CD4-positive, alpha-beta T cell (primary cell): ENCODE data around the gene GNAQ. TPM values are rescaled to one million over a fixed set of nuclear protein-coding genes. Genes with fewer than 3 reads are reported as not detected.

Source experiments
- ATAC-seq: fragments of 200-7000 bp; cut with Tn5 transposase; one replicate; pipeline ENCODE4 v1.10.0; 2022; ENCODE audit warnings: mild to moderate bottlenecking; ENCODE audit not compliant: poor library complexity
- CTCF ChIA-PET: fragments of 350-600 bp; sonication (Branson Sonifier 250); formaldehyde crosslinking; loops from one replicate; lab custom pipeline; 2021; ENCODE audit warnings: antibody characterized with exemption, inconsistent platforms; lab: Charles Lee
- POLR2A ChIA-PET: fragments of 350-600 bp; sonication (Branson Sonifier 250); formaldehyde crosslinking; loops from one replicate; lab custom pipeline; 2021; ENCODE audit warnings: antibody characterized with exemption, inconsistent platforms; lab: Charles Lee
- DNase-seq, 14 experiments: peaks; one replicate each; pipeline ENCODE4 v3.0.0-alpha.2; 2013 to 2020; ENCODE audit warnings: mixed read lengths in 2 of 14
- H3K27ac ChIP-seq, 2 donors: one replicate each; pipeline versions ENCODE4 v1.5.1 to v1.7.0; 2013; ENCODE audit warnings: low read length in 2 of 2, low read depth in 1 of 2, mild to moderate bottlenecking in 1 of 2
- H3K27me3 ChIP-seq, 2 experiments: 1 replicate in 1 of 2; 2 replicates in 1 of 2; pipeline versions ENCODE4 v1.6.1 to v1.7.0; 2013; ENCODE audit warnings: low read length in 2 of 2, control low read depth in 1 of 2, mild to moderate bottlenecking in 1 of 2, moderate library complexity in 1 of 2; ENCODE audit not compliant: insufficient read depth in 2 of 2, control insufficient read depth in 1 of 2
- H3K36me3 ChIP-seq: one replicate; pipeline ENCODE4 v1.6.1; 2013; ENCODE audit warnings: low read length, control low read depth; ENCODE audit not compliant: insufficient read depth
- H3K4me1 ChIP-seq: one replicate; pipeline ENCODE4 v1.6.1; 2013; ENCODE audit warnings: low read length, control low read depth; ENCODE audit not compliant: insufficient read depth
- H3K4me3 ChIP-seq: one replicate; pipeline ENCODE4 v1.5.1; 2013; ENCODE audit warnings: mild to moderate bottlenecking, low read length, moderate library complexity
- H3K9me3 ChIP-seq, 2 experiments: 1 replicate in 1 of 2; 2 replicates in 1 of 2; pipeline versions ENCODE4 v1.6.1 to v1.7.0; 2013; ENCODE audit warnings: low read length in 2 of 2, mild to moderate bottlenecking in 2 of 2, control low read depth in 1 of 2, moderate library complexity in 1 of 2; ENCODE audit not compliant: control insufficient read depth in 1 of 2, insufficient read depth in 1 of 2
- H3K27ac Mint-ChIP-seq: one replicate; pipeline ENCODE4 v1.8.0; 2020; ENCODE audit warnings: mixed read lengths
- H3K27me3 Mint-ChIP-seq: one replicate; pipeline ENCODE4 v1.8.0; 2021; ENCODE audit warnings: mixed read lengths
- H3K36me3 Mint-ChIP-seq: one replicate; pipeline ENCODE4 v1.8.0; 2021; ENCODE audit warnings: low read depth, mixed read lengths
- H3K4me1 Mint-ChIP-seq: one replicate; pipeline ENCODE4 v1.8.0; 2021; ENCODE audit warnings: low read depth, mixed read lengths
- H3K4me3 Mint-ChIP-seq: one replicate; pipeline ENCODE4 v1.8.0; 2020; ENCODE audit warnings: mild to moderate bottlenecking, mixed read lengths
- H3K9me3 Mint-ChIP-seq: one replicate; pipeline ENCODE4 v1.8.0; 2020; ENCODE audit warnings: mixed read lengths
- CTCF ChIP-seq: fragments of 200-600 bp; IDR thresholded peaks from one replicate; pipeline ENCODE4 v1.8.0; 2022; ENCODE audit warnings: antibody characterized with exemption, mild to moderate bottlenecking
- intact Hi-C, 2 experiments: fragments of 100-400 bp; cut with DNase I in 1 of 2; cut with micrococcal nuclease in 1 of 2; formaldehyde crosslinking; loops; one replicate each; pipeline versions ENCODE4 v1.15.1 to v1.9.0; 2023 to 2025; cut with DNase I, micrococcal nuclease
- total RNA-seq, 174 experiments: library from RNA in 2 of 174; stranded (reverse) in 2 of 174; gene quantifications; one replicate each; pipeline ENCODE4 v1.2.3 and lab custom pipeline; 2021 to 2026

Gene GNAQ
- total RNA-seq, 2 experiments from 2014 or later: 55.5 to 55.9 TPM

DNA sequence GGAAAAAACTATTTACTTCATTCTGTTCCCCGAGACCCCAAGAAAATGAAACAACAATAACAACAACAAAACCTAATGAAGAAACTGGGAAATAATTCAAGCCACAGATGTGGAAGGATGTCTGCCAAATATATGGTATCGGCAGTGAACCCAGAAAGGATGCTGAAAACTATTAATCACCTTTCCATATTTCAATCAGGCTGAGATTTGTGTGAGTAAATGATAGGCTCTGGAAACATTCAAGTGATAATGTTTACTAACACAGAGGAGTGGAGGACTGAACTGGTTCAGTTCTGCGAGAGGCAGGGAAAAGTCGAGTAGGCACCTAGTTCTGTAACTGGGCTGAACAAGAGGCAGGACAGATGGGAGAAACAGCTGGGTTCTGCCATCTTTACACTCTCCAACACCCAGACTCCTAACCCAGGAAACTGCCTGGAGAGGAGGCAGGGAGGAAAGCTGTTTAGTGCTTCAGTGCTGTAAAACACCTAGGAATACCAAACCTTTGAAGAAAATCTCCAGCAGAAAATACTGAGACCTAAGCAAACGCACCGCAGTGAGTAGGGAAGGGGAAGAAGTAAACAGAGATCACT lies 286.7 kb downstream of the GNAQ start:
- Mint-ChIP-seq H3K4me3 (no peak overlapping the region), H3K4me1 (peaks cover 36% of the 10 kb centered on the region), H3K9me3 (no peaks in the 10 kb centered on the region), H3K27ac (no peak overlapping the region), H3K27me3 (no peaks in the 10 kb centered on the region), H3K36me3 (peaks cover 14% of the 10 kb centered on the region)
- no peaks in the 10 kb centered on the region for H3K9me3 ChIP-seq
- H3K36me3 ChIP-seq: no peaks in the 10 kb centered on the region
- ATAC-seq: no peak
- no peaks in the 10 kb centered on the region for H3K4me1 ChIP-seq
- no peak for TF ChIP-seq CTCF
- intact Hi-C loops: no loop called here
- H3K27ac ChIP-seq: no peak overlapping the region
- H3K27me3 ChIP-seq: no peaks in the 10 kb centered on the region
- H3K4me3 ChIP-seq: no peak overlapping the region
- ChIA-PET POLR2A (no interaction called here), CTCF (no interaction called here)
- no peak for DNase-seq

DNA sequence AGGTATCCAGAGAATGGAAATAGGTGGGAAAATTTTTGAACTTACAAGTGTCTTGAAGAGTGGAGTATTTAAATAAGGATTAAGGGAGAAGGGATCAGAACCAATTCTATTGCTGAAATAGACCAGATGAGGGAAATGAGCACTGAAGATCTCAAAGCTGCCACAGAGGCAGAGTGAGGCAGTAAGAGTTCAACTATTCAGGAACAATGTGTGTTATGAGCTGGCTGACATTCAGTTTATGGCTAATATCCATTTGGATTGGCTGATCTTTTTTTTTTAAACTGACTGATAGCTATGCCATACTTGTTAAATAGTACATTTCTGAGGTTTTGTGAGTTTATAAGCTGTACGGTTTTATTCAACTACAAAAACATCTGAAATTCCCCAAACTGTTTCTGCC lies 288.2 kb downstream of the GNAQ start:
- intact Hi-C loops: no loop called here
- Mint-ChIP-seq H3K36me3 (peaks cover 19% of the 10 kb centered on the region), H3K27ac (no peak overlapping the region), H3K4me3 (no peak overlapping the region), H3K27me3 (no peaks in the 10 kb centered on the region), H3K9me3 (no peaks in the 10 kb centered on the region), H3K4me1 (peaks cover 45% of the 10 kb centered on the region)
- CTCF ChIA-PET: no interaction called here
- H3K27ac ChIP-seq: no peak overlapping the region
- H3K4me3 ChIP-seq: no peak overlapping the region
- TF ChIP-seq CTCF: no peak
- ATAC-seq: no peak
- H3K9me3 ChIP-seq: no peaks in the 10 kb centered on the region
- POLR2A ChIA-PET: no interaction called here
- H3K27me3 ChIP-seq: no peaks in the 10 kb centered on the region
- H3K36me3 ChIP-seq: no peaks in the 10 kb centered on the region
- no peaks in the 10 kb centered on the region for H3K4me1 ChIP-seq
- no peak for DNase-seq

DNA sequence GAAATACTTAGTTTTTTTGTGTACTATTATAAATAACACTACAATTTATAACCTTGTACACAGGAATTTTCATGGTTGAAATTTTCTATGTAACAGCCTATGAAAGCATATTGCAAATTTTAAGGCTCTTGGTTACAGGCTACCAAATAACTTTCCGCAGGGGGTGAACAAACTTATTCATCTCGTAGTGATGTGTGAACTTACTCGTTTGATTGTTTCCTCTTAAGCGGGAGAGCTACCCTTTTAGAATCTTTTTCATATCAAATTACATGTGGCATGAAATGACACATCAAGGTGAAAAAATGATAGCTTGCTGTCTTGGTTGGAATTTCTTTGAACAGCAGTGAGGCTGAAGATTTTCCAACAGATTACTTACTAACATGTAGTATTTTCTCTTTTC lies 292.7 kb downstream of the GNAQ start:
- Histone ChIP-seq H3K27me3 (no peaks in the 10 kb centered on the region), H3K27ac (no peak overlapping the region), H3K4me3 (no peak overlapping the region), H3K36me3 (no peaks in the 10 kb centered on the region), H3K9me3 (no peaks in the 10 kb centered on the region), H3K4me1 (no peaks in the 10 kb centered on the region)
- H3K27me3 Mint-ChIP-seq: no peaks in the 10 kb centered on the region
- CTCF ChIA-PET: interaction anchor here (1.2 kb wide), 1 partner anchor 9 kb away, joined by 3 read pairs; no protein-coding TSS in a partner anchor
- no peak for TF ChIP-seq CTCF
- H3K27ac Mint-ChIP-seq: no peak overlapping the region
- POLR2A ChIA-PET: no interaction called here
- H3K36me3 Mint-ChIP-seq: peaks cover 35% of the 10 kb centered on the region
- H3K4me1 Mint-ChIP-seq: peaks cover 23% of the 10 kb centered on the region
- intact Hi-C loops: no loop called here
- DNase-seq (no peak), ATAC-seq (no peak)
- H3K9me3 Mint-ChIP-seq: no peaks in the 10 kb centered on the region
- H3K4me3 Mint-ChIP-seq: no peak overlapping the region
